ENCODE results near the gene LPIN3.

- TF ChIP-seq CTCF (IDR thresholded peaks at IDR 0.05) (no peak), RAD21 (IDR thresholded peaks at IDR 0.05; ENCODE audit: low read length) (no peak), EP300 (IDR thresholded peaks at IDR 0.05; ENCODE audit: borderline replicate concordance in 1 of 2, low read depth in 1 of 2, low read length in 1 of 2) (no peak), RFX5 (IDR thresholded peaks at IDR 0.05; ENCODE audit: low read length) (no peak), USF1 (IDR thresholded peaks at IDR 0.05; ENCODE audit: borderline replicate concordance, low read depth) (no peak), EZH2phosphoT487 (IDR thresholded peaks at IDR 0.05; ENCODE audit: borderline replicate concordance, low read depth) (no peak), RXRA (IDR thresholded peaks at IDR 0.05; ENCODE audit: borderline replicate concordance, low read depth) (no peak), GABPA (IDR thresholded peaks at IDR 0.05; ENCODE audit: low read depth) (no peak), IRF3 (IDR thresholded peaks at IDR 0.05; ENCODE audit: low read depth, low read length) (no peak), POLR2AphosphoS5 (IDR thresholded peaks at IDR 0.05; ENCODE audit: low read depth, low read length) (no peak), FOXJ3 (CRISPR knock-in tag; IDR thresholded peaks at IDR 0.05) (no peak), SIN3A (IDR thresholded peaks at IDR 0.05; ENCODE audit: borderline replicate concordance, low read depth, low read length) (no peak), MXI1 (IDR thresholded peaks at IDR 0.05; ENCODE audit: low read depth, low read length) (no peak), TEAD4 (IDR thresholded peaks at IDR 0.05; ENCODE audit: borderline replicate concordance, insufficient read depth) (no peak)
These were observed 18.1 kb downstream of the LPIN3 start for GRCh38 chr20:41358717-41359116.
